ENCODE results near the gene GATD1. TPM values are rescaled to one million over a fixed set of nuclear protein-coding genes. Genes with fewer than 3 reads are reported as not detected.

GATD1 gene
- total and polyA plus RNA-seq, 10 of the 15 experiments (the other 5 are each of a cell fraction or from before 2014, with no cell fraction given) = 1.2 to 92.6 (median 22.3) TPM

DNA sequence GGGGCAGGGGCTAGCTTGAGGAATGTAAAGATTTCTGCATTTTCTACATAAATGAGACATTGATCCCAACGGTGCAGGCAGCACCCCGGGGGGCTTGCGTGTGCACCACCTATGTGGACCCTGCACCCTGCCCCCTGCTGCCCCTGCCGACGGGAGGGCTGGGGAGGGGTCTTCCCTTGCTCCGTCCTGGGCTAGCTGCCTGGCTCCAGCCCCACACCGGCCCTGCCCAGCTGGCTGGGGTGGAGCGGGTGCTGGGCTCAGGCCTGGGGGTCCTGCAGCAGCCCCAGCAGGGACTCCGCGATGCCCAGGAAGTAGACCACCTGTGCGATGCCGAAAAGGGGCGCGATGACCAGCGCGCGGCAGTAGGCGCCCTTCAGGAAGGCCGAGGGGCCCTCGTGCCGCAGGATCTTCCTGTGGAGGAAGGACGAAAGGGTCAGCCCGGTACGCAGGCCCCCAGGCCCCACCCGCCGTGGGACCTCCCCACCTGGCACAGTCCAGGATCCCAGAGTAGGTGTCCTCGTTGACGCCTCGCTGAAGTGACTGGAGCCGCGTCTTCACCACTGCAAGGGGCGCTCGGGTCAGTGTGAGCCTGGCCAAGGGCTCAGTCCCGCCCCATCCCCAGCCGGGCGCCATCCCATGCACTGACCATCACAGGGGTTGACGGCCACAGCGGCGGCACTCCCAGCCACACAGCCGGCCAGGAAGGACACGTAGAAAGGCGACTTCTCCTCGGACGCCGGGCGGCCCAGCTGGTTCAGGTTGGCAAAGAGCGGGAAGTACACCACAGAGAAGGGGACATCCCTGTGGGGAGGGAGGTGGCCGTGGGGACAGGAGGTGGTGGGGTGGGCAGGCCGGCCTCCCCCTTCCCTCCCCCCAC, 14.6 kb upstream of the GATD1 start:
- 95% methylated on average over 32 of the region's 49 CpGs for WGBS (ENCODE audit: insufficient coverage, insufficient replicate concordance, low lambda C conversion rate, missing lambda C conversion rate)
- no TSS peak for BruUV-seq (replicated peaks)
- ChIA-PET CTCF (no interaction called here), POLR2A (no interaction called here), RAD21 (ENCODE audit: unreplicated experiment) (no interaction called here), SMC1A (ENCODE audit: uncharacterized antibody, unreplicated experiment) (no interaction called here)
- Histone ChIP-seq H3K79me2 (ENCODE audit: control insufficient read depth, insufficient read depth, low read length) (peaks cover 21% of the 10 kb centered on the region), H3K9me3 (replicated peaks; ENCODE audit: control insufficient read depth, insufficient read depth, low read length) (no peaks in the 10 kb centered on the region), H3K4me2 (ENCODE audit: control insufficient read depth, insufficient read depth) (no peak overlapping the region), H4K20me1 (ENCODE audit: control insufficient read depth, insufficient read depth) (no peaks in the 10 kb centered on the region), H2AFZ (ENCODE audit: control insufficient read depth, low read depth, low read length) (no peak overlapping the region), H3K27ac (ENCODE audit: control insufficient read depth, insufficient read depth) (no peak overlapping the region), H3K9ac (ENCODE audit: control insufficient read depth, insufficient read depth, low read length) (no peak overlapping the region), H3K4me1 (ENCODE audit: control insufficient read depth, insufficient read depth, low read length) (peaks cover 20% of the 10 kb centered on the region), H3K27me3 (replicated peaks in 1 of 2; ENCODE audit: control insufficient read depth in 2 of 2, insufficient read depth in 2 of 2, low read length in 1 of 2) (no peaks in the 10 kb centered on the region), H3K36me3 (ENCODE audit: control insufficient read depth in 2 of 2, insufficient read depth in 2 of 2, low read length in 1 of 2) (peaks cover 0 to 9% of the 10 kb centered on the region in 2 experiments; a peak in 2 of 4 replicates), H3K4me3 (no peak overlapping the region)
- no peak for FAIRE-seq
- intact Hi-C loops (cut with micrococcal nuclease; ENCODE audit: unreplicated experiment) (no loop called here), in situ Hi-C loops (cut with MboI) (no loop called here)
- no peak for DNase-seq (ENCODE audit: low read depth, low spot score)
- no peak for ATAC-seq
- TF ChIP-seq POLR2A (IDR thresholded peaks at IDR 0.05; ENCODE audit: low read depth, low read length) (peak; percentile 22; the same call in 1 of the 2 replicates), ATF7 (IDR thresholded peaks at IDR 0.05; ENCODE audit: low read depth) (no peak)

DNA sequence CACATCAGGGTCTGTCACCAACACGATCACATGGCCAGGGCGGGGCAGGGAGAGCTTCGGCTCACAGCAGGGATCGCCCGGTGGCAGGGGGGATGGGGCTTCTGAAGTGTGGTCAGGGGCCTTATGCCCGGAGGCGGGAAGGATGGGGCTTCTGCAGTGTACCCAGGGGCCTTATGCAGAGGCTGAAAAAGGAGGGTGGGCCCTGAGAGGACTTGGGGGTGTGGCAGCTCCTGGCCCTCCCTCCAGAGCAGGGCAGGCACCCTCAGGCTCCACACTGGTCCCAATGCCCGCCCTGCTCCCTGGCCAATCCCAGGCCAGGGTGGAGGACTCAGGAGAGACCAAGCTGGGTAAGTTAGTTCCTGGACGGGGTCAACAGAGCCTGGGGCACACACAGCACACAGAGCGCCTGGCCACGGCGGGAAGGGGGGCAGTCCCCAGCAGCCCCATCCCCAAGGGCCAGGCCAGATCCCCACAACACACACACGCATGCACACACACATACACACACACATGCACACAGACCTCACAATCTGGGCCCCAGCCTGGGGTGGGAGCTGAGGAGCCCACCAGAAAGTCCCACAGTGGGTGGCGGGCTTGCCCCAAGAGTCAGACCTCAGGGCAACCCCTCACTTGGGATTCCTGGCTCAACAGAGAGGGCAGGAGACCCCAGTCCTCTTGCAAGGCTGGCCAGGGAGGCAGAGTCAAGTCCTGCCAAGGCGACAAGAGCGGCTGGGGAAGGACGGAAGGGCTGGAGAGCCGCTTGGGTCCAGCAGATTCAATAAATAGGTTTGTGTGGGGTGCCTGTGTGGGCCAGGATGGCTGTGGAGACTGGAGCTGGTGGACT, 13.7 kb upstream of the GATD1 start:
- ATAC-seq (peak; percentile 18; the same call in 1 of the 3 replicates), DNase-seq (ENCODE audit: low read depth, low spot score) (no peak), FAIRE-seq (no peak)
- SMC1A ChIA-PET (ENCODE audit: uncharacterized antibody, unreplicated experiment) = no interaction called here
- Histone ChIP-seq H3K27ac (ENCODE audit: control insufficient read depth, insufficient read depth) (no peak overlapping the region), H3K4me2 (ENCODE audit: control insufficient read depth, insufficient read depth) (no peak overlapping the region), H3K4me3 (no peak overlapping the region), H3K27me3 (replicated peaks in 1 of 2; ENCODE audit: control insufficient read depth in 2 of 2, insufficient read depth in 2 of 2, low read length in 1 of 2) (no peaks in the 10 kb centered on the region), H3K79me2 (ENCODE audit: control insufficient read depth, insufficient read depth, low read length) (peaks cover 12% of the 10 kb centered on the region), H3K9ac (ENCODE audit: control insufficient read depth, insufficient read depth, low read length) (no peak overlapping the region), H3K9me3 (replicated peaks; ENCODE audit: control insufficient read depth, insufficient read depth, low read length) (no peaks in the 10 kb centered on the region), H2AFZ (ENCODE audit: control insufficient read depth, low read depth, low read length) (no peak overlapping the region), H3K36me3 (ENCODE audit: control insufficient read depth in 2 of 2, insufficient read depth in 2 of 2, low read length in 1 of 2) (peaks cover 0 to 9% of the 10 kb centered on the region in 2 experiments; a peak in 2 of 4 replicates), H4K20me1 (ENCODE audit: control insufficient read depth, insufficient read depth) (no peaks in the 10 kb centered on the region), H3K4me1 (ENCODE audit: control insufficient read depth, insufficient read depth, low read length) (peaks cover 14% of the 10 kb centered on the region)
- CTCF ChIA-PET = no interaction called here
- BruUV-seq (replicated peaks) = no TSS peak
- in situ Hi-C loops (cut with MboI) = no loop called here
- intact Hi-C loops (cut with micrococcal nuclease; ENCODE audit: unreplicated experiment) = no loop called here
- POLR2A ChIA-PET = interaction anchor here (0.9 kb wide), 1 partner anchor 103 kb away, joined by 3 read pairs; no protein-coding TSS in a partner anchor
- WGBS (ENCODE audit: insufficient coverage, insufficient replicate concordance, low lambda C conversion rate, missing lambda C conversion rate) = 86% methylated on average over 16 of the region's 18 CpGs
- RAD21 ChIA-PET (ENCODE audit: unreplicated experiment) = no interaction called here
- TF ChIP-seq SMARCA5 (IDR thresholded peaks at IDR 0.05) (no peak), STAT3 (IDR thresholded peaks at IDR 0.05; ENCODE audit: low read depth, low read length) (no peak), PML (IDR thresholded peaks at IDR 0.05; ENCODE audit: low read length) (no peak), IRF4 (IDR thresholded peaks at IDR 0.05; ENCODE audit: low read depth, low read length) (no peak), FOS (IDR thresholded peaks at IDR 0.05; ENCODE audit: borderline replicate concordance, extremely low read depth, insufficient read length) (no peak), ZNF384 (IDR thresholded peaks at IDR 0.05; ENCODE audit: borderline replicate concordance, low read depth, low read length) (no peak), TAF1 (IDR thresholded peaks at IDR 0.05; ENCODE audit: borderline replicate concordance, low read depth, low read length) (no peak), JUND (IDR thresholded peaks at IDR 0.05; ENCODE audit: low read depth, low read length) (no peak), ZNF274 (IDR thresholded peaks at IDR 0.05; ENCODE audit: insufficient read depth, insufficient read length) (no peak), NFXL1 (IDR thresholded peaks at IDR 0.05; ENCODE audit: borderline replicate concordance) (no peak)
- TF ChIP-seq, protein P1, sequence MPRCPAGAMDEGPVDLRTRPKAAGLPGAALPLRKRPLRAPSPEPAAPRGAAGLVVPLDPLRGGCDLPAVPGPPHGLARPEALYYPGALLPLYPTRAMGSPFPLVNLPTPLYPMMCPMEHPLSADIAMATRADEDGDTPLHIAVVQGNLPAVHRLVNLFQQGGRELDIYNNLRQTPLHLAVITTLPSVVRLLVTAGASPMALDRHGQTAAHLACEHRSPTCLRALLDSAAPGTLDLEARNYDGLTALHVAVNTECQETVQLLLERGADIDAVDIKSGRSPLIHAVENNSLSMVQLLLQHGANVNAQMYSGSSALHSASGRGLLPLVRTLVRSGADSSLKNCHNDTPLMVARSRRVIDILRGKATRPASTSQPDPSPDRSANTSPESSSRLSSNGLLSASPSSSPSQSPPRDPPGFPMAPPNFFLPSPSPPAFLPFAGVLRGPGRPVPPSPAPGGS (IDR thresholded peaks at IDR 0.05; ENCODE audit: borderline replicate concordance, insufficient read depth, low read depth, low read length, poor library complexity, severe bottlenecking) = no peak
- TF ChIP-seq, protein P2, sequence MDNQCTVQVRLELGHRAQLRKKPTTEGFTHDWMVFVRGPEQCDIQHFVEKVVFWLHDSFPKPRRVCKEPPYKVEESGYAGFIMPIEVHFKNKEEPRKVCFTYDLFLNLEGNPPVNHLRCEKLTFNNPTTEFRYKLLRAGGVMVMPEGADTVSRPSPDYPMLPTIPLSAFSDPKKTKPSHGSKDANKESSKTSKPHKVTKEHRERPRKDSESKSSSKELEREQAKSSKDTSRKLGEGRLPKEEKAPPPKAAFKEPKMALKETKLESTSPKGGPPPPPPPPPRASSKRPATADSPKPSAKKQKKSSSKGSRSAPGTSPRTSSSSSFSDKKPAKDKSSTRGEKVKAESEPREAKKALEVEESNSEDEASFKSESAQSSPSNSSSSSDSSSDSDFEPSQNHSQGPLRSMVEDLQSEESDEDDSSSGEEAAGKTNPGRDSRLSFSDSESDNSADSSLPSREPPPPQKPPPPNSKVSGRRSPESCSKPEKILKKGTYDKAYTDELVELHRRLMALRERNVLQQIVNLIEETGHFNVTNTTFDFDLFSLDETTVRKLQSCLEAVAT (IDR thresholded peaks at IDR 0.05) = no peak

All from GM12878 (cell line).